HG02588 (cell line): ENCODE results near the gene UQCRHL.
"Not testable (repeated sequence)": the region's sequence is repeated elsewhere in the genome, so short reads cannot be mapped to it uniquely, and the experiment has no call there.

Experiments used
- ATAC-seq: cut with Tn5 transposase; IDR thresholded peaks from one replicate; pipeline ENCODE4 v1.9.1; 2021; ENCODE audit warnings: mild to moderate bottlenecking, moderate library complexity; ENCODE audit not compliant: unreplicated experiment

UQCRHL gene

GRCh38 chr1:15807549-15807948 is at the start of gene UQCRHL:
Gene UQCRHL (minus strand): TSS chr1:15807649. CDS start chr1:15807649, 0 bp downstream.
- not testable (repeated sequence) for ATAC-seq

- no peak for ATAC-seq
These were observed 49.4 kb upstream of the UQCRHL start for GRCh38 chr1:15856888-15857287.

DNA sequence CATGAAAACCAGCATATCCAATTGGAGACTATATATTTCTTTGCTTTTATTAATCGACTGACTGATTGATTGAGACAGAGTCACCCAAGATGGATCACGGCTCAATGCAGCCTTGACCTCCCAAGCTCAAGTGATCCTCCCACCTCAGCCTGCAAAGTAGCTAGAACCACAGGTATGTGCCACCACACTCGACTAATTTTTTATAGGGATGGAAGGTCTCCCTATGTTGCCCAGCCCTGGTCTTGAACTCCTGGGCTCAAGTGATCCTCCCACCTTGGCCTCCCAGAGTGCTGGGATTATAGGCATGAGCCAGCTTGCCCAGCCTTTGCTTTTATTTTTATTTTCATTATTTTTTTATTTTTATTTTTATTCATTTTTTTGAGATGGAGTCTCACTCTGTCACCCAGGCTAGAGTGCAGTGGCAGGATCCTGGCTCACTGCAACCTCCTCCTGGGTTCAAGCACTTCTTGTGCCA is 45.4 kb upstream of the UQCRHL start:
- ATAC-seq = no peak

GRCh38 chr1:15852036-15852827 is 44.8 kb upstream of the UQCRHL start:
- ATAC-seq = no peak

DNA sequence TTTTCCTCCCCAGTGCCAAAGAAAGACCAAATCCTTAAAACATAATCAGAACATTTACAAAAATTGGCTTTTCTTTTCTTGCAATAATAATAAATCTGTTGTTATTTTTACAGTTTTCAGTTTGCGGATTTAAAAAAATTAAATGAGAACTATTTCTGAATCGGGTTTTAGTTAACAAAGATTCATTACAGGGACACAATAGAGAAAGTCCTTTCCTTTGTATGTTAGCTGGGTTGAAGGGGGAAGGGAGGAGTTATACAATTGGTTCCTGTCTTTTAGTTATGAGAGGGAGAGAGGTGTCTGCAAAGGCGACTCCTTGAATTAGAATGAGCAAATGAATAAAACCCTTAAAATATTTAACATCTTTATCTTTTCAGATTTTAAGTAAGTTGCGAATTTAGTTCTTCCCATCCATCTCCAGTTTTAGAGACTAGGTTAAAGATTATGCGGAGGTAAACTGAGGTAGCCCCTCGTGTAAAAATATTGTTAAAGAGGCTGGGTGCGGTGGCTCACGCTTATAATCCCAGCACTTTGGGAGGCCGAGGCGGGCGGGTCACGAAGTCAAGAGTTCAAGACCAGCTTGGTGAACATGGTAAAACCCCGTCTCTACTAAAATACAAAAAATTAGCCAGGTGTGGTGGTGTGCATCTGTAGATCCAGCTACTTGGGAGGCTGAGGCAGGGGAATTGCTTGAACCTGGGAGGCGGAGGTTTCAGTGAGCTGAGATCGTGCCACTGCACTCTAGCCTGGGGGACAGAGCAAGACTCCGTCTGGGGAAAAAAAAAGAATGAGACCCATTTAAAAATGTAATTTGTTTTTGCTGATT is 44.0 kb upstream of the UQCRHL start:
- ATAC-seq = no peak

GRCh38 chr1:15850471-15851001 is 43.1 kb upstream of the UQCRHL start:
- no peak for ATAC-seq

DNA sequence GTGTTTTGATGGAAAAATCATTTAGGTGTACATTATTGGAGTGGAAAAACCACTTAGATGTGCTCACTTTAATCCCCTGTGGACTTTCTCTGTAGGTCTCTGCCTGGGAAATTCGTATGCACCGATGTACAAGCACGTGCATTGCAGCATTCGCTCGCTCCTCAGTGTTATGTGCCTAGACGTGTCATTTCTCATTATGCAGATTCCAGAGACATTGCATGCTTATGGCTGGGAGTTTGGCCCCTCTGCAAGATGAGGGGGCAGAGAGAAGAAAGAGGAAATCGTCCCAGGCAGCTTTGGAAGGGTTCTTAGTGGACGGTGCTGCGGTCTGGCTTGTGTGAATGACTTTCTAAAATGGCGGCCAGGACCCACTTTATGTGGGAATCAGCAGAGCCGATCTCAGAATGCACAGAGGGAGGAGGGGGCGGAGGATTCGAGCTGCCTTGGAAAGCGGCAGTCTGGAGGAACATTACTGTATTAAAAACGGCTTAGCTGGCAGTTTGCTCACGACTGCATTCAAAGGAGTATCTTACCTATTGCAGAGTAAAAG is 42.4 kb upstream of the UQCRHL start:
- no peak for ATAC-seq

GRCh38 chr1:15848929-15849774 is 41.7 kb upstream of the UQCRHL start:
- no peak for ATAC-seq

DNA sequence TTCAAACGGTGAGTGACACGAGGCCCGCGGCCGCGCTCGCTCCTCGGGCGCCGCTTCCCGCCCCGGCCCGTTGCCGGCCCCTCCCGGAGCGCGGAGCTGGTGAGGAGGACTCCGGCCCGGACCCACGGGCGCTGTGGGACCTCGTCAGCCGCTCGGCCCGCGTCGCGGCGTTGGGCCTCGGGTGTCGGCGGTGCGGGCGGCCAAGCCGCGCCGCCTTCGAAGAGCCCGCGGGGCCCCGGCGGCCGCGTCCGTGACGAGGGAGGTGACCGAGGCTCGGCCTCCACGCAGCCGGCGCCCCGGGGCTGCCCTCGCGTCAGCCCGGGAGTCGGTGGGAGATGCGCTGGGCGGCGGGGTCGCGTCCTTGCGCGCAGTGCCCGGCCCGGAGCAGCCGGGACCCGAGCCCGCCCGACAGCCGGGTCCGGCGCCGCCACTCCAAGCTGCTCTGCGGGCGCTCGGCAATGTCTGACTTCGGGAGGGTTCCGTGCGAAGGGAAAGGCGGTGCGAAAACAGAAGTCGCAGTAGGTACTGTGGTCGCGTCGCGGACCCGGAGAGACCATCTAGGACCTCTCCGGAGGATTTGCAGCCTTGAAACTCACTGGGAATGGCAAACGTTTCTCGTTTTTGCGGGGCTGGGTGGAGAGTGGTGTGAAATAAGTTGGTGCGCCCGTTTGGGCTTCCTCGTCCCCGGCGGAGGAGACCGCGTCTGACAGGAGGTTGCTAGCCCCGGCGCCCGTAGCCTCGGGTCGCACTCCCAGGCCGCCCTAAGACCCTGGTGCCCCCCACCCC is 40.9 kb upstream of the UQCRHL start:
- peak; percentile 17 for ATAC-seq

DNA sequence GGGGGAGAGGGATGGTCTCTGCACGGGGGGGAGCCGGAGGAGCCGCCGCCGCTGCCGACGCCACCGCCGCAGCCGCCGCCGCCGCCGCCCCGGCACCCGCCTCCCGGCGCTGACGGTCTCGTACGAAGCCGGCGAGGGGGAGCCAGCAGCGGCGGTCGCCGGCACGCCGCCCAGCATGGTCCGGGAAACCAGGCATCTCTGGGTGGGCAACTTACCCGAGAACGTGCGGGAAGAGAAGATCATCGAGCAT is 40.4 kb upstream of the UQCRHL start:
- ATAC-seq = no peak

DNA sequence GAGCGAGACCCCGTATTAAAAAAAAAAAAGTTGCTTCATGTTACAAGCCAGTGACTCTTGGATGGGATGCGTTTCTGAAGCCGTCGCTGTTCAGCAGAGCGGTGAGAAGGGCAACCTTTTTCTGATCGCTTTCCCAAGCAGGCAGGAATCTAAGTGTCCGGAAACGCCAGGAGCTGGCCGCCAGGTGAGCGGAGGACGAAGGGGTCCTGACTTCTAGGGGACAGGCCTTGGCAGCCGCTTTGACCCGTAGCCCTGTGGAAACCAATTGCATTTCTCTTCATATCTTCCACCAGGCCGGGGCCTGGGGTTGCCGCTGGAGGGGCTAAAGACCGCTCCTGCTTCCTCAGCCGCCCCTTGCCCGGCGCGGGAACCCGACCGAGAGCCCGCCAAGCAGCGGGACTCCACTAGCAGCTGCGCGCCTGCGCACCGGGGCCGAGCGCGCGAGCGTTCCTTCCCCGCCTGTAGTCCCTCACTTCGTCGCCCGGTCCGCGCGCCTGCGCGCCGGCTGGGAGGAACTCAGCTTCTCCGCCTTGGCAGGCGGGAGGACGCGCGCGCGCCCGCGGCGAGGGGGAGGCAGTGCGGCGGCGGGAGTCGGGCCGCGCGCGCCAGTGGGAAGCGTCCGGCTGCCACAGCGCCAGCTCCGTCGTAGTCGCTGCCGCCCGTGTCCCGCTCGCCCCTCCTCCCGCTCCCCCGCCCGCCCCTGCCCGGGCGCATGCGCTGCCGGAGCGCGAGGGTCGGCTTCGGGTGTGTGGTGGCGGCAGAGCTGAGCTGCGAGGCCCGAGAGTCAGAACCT is 39.8 kb upstream of the UQCRHL start, which contains the start of gene SPEN:
Gene SPEN (plus strand): TSS at position 608 of the 793 bp plus-strand sequence. CDS start 361 bp downstream, outside the sequence.
- ATAC-seq = peak; percentile 66

DNA sequence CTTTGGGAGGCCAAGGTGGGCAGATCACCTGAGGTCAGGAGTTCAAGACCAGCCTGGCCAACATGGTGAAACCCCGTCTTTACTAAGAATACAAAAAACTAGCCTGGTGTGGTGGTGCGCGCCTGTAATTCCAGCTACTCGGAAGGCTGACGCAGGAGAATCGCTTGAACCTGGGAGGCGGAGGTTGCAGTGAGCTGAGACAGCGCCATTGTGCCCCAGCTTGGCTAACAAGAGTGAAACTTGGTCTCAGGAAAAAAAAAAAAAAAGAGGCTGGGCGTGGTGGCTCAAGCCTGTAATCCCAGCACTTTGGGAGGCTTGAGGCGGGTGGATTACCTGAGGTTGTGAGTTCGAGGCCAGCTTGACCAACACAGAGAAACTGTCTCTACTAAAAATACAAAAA is 38.6 kb upstream of the UQCRHL start:
- not testable (repeated sequence) for ATAC-seq

GRCh38 chr1:15843826-15844572 is 36.5 kb upstream of the UQCRHL start:
- no peak for ATAC-seq

GRCh38 chr1:15838721-15839120 is 31.3 kb upstream of the UQCRHL start:
- ATAC-seq = no peak

GRCh38 chr1:15837931-15838330 is 30.5 kb upstream of the UQCRHL start:
- no peak for ATAC-seq

DNA sequence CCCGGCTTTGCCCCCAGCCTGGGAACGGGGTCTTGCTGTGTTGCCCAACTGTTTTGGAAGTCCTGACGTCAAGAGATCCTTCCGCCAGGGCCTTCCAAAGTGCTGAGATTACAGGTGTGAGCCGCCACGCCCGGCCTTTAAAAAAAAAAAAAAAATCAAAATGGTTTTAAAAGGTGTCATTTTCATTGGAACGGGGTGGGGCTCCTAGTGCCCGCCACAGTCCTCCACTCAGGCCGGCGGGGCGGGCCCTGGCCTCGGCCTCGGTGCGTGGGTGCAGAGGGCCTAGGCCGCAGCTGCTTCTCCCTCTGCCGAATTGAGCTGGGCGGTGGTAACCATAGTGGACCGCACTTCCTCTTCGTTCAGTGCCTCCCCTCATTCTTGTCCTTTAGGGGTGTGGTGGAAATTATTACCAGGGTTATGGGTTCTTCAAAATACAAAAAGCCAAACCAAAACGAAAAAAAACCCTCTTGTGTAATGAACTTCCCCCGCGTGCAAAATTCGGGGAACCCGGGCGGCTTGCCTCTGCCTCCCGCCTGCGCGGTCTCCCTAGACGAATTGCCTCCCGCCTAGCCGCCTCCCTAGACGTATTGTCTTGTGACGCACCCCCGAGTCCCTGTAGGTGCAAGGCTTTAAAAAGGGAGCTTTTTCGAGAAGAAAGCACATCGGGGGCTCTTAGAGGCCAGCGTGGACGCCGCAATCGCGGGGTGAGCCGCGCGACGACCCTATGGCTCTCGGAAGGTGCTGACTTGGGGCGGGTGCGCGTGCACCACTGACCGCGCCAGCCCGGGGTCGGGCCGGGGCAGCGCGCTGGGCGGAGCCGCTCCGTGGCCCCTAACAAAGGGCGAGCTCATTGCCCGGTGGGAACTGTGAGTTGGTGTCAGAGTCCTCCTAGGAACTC is 29.6 kb upstream of the UQCRHL start:
- no peak for ATAC-seq

- ATAC-seq = not testable (repeated sequence)
These were observed 29.0 kb upstream of the UQCRHL start for GRCh38 chr1:15836511-15836771.
